DOHH2 (cell line): ENCODE measurements around the gene PPP1R3F.

ENCODE experiments used
- CTCF ChIP-seq: fragments of 200-600 bp; sonication (generic); IDR thresholded peaks from one replicate; pipeline ENCODE4 v1.5.1; 2014; ENCODE audit warnings: antibody characterized with exemption, mild to moderate bottlenecking, low read depth, low read length; ENCODE audit not compliant: poor library complexity, severe bottlenecking
- EZH2phosphoT487 ChIP-seq: fragments of 200-600 bp; sonication (generic); IDR thresholded peaks from 2 replicates; pipeline ENCODE4 v1.6.1; 2017; ENCODE audit warnings: borderline replicate concordance, mild to moderate bottlenecking, antibody characterized with exemption, low read length, moderate library complexity, mixed read lengths

DNA sequence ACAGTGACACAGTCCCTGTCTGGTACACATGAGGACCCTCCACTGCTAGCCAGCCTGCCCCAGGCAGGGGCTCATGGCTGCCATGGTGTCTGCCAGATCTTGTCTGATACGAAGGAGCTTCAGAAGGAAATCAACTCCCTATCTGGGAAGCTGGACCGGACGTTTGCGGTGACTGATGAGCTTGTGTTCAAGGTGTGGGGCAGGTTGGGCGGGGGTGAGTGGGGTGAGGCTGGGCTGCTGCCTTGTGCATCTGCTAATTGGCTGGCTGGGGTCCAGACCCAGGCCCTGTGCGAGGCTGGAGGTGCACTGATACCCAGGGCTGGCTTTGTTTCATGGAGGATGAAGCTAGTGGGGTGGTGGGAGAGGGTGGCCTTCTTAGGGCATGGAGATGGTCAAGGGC lies 20.5 kb upstream of the PPP1R3F start:
- no peak for TF ChIP-seq CTCF
- no peak for TF ChIP-seq EZH2phosphoT487
